GM18909 (cell line): ENCODE data around the gene KRTAP20-1.

Experiments used
- ATAC-seq: cut with Tn5 transposase; IDR thresholded peaks from one replicate; pipeline ENCODE4 v1.9.1; 2021; ENCODE audit warnings: mild to moderate bottlenecking; ENCODE audit not compliant: unreplicated experiment, poor library complexity

The KRTAP20-1 gene

GRCh38 chr21:30642564-30642963 is 26.3 kb downstream of the KRTAP20-1 start, which contains the start of gene KRTAP20-3:
Gene KRTAP20-3, plus strand, starts transcription at chr21:30642864.
- ATAC-seq = no peak

DNA sequence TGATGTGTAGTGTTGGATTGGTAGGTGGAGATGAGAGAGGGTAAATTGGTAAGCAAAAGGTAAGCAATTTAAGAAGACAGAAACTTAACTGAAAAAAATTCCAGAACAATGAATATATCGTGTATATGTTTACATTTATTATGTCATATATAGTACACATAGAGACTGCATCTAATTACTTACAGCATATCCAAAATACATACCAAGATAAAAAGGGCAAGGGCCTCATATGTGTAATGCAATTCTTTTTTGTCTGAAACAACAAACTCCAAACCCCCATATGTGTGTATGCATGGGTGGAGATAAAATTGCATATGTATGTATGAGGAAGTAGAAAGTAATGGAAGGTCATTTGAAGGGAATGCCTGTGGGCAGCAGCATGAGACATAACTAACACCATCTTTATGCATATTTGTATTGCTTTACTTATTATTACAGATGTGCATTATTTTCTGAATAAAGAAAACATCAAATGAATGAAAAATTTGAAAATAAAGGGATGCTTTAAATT is 30.7 kb downstream of the KRTAP20-1 start:
- ATAC-seq = no peak

- no peak for ATAC-seq
Observed at GRCh38 chr21:30652891-30653290, 36.7 kb downstream of the KRTAP20-1 start.
